Epithelial cell of esophagus (primary cell): Measurements from ENCODE around the gene SNX13.

Experiments used
- DNase-seq: peaks from one replicate; pipeline ENCODE4 v3.0.0; 2010; ENCODE audit warnings: low read depth
- H3K4me3 ChIP-seq: 2 replicates; pipeline ENCODE4 v1.5.1; 2011; ENCODE audit warnings: mild to moderate bottlenecking, low read length, control low read depth
- CTCF ChIP-seq: IDR thresholded peaks from 2 replicates; pipeline ENCODE4 v1.5.1; 2011; ENCODE audit warnings: low read depth, mild to moderate bottlenecking, low read length, control low read depth, inconsistent platforms; ENCODE audit not compliant: insufficient read depth; ENCODE audit errors: missing control alignments

The SNX13 gene

GRCh38 chr7:17792075-17792936, 148.0 kb downstream of the SNX13 start:
- DNase-seq: no peak
- no peak for TF ChIP-seq CTCF
- H3K4me3 ChIP-seq: no peak overlapping the region

DNA sequence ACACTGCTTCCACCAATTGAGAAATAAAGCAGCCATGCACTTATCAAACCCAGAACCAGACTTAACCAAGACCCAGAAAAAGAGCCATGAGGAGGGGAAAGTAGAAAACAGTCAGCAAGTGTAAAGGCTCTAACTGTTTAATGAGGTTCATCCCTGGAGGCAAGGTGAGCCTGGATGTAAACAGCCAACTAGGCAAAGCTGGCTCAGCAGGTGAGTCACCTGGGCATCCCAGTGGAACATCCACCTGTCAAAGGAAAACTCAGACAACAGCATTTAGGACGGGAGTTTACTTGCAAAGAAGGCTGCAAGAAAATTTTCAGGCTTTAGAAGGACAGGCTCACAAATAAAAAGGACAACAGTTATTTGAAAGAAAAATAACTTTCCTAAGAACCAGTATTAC, 153.0 kb downstream of the SNX13 start:
- H3K4me3 ChIP-seq: no peak overlapping the region
- no peak for TF ChIP-seq CTCF
- peak; percentile 64 for DNase-seq

DNA sequence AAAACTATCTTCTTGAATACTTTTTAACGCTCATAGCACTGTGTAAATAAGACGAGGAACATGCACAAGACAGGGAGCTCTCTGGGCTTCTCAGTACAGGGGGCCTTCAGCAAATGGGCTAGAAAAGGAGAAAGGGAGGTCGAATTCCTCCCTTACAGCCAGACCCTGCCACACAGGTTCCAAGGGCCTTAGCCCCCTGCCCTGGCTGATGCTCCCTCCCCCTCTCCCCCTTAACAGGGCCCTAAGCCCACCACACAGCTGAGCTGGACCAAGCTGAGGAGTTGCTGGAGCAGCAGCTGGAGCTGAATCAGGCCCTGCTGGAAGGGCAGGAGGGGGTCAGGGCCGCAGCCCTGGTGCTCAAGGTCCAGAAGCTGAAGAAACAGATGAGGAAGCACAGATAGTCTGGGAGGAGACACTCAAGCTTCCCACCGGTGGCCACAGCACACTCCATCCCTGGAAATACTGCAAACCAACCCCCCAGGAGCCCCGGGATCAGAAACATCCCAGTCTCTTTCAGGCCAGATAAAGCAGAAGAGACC, 153.9 kb downstream of the SNX13 start:
- DNase-seq: no peak
- H3K4me3 ChIP-seq: no peak overlapping the region
- no peak for TF ChIP-seq CTCF

DNA sequence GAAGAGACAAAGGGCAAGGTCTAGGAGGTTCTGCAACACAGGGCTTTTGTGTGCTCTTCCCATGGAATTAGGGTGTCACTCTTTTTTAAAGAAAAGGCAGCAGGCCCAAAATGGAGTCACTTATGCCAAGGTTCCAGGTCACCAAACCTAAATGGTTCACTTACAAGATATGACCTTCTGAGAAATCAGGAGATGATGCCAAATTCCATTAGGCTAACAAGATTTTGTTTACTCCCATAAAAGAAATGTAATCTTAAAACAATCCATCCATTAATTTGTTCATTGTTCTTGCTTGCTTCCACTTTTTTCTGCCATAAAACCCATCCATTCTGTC, 158.1 kb downstream of the SNX13 start:
- H3K4me3 ChIP-seq: no peak overlapping the region
- no peak for DNase-seq
- TF ChIP-seq CTCF: no peak

DNA sequence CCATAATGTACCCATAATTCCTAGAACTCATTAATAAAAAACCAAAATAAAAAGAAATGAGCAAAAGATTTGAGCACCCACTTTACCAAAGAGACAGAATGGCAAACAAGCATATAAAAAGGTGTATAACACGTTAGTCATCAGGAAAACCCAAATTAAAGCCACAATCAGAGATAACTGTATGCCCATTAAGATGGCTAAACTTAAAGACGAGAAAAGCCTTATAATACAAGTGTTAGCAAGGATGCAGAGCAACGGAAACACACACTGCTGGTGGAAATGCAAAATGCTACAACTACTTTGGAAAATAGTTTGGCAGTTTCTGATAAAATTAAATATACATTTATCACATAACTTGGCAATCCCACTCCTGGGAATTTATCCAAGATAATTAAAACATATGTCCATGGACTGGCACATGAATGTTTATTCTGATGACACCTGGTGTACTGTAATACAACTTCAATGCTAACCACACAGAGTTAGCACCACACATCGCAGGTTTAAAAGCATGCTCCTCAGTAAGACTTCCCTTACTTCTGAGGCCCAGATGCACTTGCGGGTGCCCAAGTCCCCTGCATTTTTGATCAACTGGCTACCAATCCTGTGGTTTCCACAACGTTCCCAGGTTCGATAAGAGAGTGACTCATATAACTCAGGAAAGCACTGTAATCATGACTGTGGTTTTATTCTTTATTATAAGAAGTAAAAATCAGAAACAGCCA, 158.6 kb downstream of the SNX13 start:
- no peak for DNase-seq
- no peak for TF ChIP-seq CTCF
- H3K4me3 ChIP-seq: no peak overlapping the region

DNA sequence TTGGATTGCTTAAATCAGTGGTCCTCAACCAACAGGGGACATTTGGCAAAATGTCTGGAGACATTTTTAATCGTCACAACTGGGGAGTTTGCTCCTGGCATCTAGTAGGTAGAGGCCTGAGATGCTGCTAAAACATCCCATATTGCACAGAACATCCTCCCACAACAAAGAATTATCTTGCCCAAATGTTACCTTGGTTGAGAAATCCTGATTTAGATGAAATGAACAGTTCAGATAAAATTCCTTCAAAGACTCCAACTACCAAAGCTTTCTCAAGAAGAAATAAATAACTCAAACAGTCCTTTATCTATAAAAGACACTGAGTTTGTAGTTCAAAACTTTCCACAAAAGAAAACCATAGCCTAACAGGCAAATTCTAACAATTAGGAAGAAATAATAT, 160.9 kb downstream of the SNX13 start:
- no peak overlapping the region for H3K4me3 ChIP-seq
- DNase-seq: no peak
- TF ChIP-seq CTCF: no peak

- no peak overlapping the region for H3K4me3 ChIP-seq
- no peak for TF ChIP-seq CTCF
- no peak for DNase-seq
Measured at GRCh38 chr7:17774716-17775288, 165.5 kb downstream of the SNX13 start.
